ENCODE results near the gene RORC.

- TF ChIP-seq ATF3 (CRISPR knock-in tag; conservative IDR thresholded peaks at IDR 0.05) (no peak), NR2C2 (CRISPR knock-in tag; IDR thresholded peaks at IDR 0.05) (no peak), CTCF (IDR thresholded peaks at IDR 0.05) (no peak), ZNF138 (CRISPR knock-in tag; conservative IDR thresholded peaks at IDR 0.05) (no peak), ZNF423 (CRISPR knock-in tag; IDR thresholded peaks at IDR 0.05) (no peak), ARID4B (CRISPR knock-in tag; IDR thresholded peaks at IDR 0.05; ENCODE audit: borderline replicate concordance) (no peak)
Observed at GRCh38 chr1:151854658-151855057, 23.1 kb upstream of the RORC start.

All from WTC11 (cell line).